GM18511 (cell line): ENCODE data around the gene FNTB.
A peak's percentile ranks its signal among the peaks of the same experiment; 100 is the strongest.

Source experiments
- ATAC-seq: cut with Tn5 transposase; IDR thresholded peaks from one replicate; pipeline ENCODE4 v1.9.1; 2021; ENCODE audit warnings: mild to moderate bottlenecking, moderate library complexity; ENCODE audit not compliant: unreplicated experiment

Gene FNTB, protein sequence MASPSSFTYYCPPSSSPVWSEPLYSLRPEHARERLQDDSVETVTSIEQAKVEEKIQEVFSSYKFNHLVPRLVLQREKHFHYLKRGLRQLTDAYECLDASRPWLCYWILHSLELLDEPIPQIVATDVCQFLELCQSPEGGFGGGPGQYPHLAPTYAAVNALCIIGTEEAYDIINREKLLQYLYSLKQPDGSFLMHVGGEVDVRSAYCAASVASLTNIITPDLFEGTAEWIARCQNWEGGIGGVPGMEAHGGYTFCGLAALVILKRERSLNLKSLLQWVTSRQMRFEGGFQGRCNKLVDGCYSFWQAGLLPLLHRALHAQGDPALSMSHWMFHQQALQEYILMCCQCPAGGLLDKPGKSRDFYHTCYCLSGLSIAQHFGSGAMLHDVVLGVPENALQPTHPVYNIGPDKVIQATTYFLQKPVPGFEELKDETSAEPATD

GRCh38 chr14:64986648-64987437, at the start of gene FNTB:
Gene FNTB (plus strand): TSS chr14:64986895. CDS start chr14:64986954, 59 bp downstream.
- ATAC-seq = peak; percentile 96

DNA sequence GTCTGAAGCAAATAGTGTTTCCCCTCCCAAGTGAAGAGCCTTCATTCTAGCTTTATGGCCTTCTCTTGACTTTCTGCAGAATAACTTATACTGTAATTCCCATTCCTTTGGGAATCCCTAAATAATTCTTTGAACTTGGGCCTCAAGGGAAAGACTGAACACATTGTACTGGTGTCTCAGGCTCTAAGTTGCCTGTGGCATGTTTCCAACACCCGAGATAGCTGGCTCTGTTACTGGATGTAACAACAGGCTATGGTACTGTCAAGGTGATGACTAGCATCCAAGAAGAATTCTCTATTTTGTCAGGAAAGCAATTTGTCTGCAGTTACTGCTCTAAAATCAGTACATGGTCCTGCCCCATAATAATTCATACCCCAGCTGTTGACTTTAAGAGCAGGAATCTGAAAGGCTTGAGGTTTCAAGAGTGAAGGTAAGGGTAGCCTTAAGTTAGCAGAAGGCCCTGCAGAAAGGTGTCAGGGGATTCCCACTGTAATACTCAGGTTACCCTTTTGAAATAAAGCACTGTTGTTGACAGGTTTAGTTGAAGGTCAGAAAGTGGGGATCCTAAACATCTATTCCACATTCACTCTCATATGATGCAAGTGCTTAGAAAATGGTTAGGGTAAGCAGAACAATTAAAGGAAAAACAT, 49.4 kb upstream of the FNTB start:
- no peak for ATAC-seq

- no peak for ATAC-seq
Observed at GRCh38 chr14:64937821-64938193, 48.9 kb upstream of the FNTB start.

GRCh38 chr14:64938972-64939816, 47.5 kb upstream of the FNTB start:
- no peak for ATAC-seq

DNA sequence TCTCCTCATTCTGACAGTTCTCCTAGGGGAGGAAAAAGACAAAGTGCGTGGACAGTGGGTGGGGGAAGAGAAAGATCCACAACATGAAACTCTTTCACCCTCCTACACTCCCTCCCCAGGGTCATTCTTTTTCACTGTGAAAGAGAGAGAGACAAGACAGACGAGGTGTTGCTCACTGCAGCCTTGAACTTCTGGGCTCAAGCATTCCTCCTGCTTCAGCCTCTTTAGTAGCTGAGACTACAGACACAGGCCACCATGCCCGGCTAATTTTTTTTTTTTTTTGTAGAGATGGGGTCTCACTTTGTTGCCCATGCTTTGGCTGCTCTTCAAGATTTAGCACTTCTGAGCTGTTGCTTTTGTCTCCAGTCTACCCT, 46.9 kb upstream of the FNTB start:
- no peak for ATAC-seq

- no peak for ATAC-seq
Observed at GRCh38 chr14:64940336-64940910, 46.3 kb upstream of the FNTB start.

DNA sequence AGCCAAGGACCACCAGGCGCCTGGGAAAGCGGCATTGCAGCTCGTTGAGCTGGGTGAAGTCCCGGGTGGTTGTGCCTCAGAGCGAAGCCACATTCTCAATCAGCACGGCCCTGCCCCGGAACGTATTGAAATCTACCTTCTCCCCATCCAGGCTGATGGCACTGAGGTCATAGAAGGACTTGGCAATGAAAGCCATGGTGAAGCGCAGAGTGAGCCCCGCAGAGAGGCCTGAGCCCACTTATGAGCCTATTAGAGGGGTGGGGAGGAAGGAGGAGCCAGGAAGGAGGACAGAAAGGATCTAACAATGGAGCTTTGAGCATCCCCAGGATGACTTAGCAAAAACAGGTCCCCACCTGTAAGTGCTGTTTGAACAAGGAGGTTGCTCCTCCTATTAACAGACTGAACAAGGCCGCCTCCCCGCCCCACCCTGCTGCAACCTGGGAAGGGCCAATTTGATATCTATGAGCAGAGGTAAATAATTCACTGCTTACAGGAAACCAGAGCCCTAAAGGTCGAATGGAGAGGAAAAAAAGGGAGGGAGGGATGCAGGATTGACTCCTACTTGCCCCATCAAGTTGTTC, 44.1 kb upstream of the FNTB start, which contains the start of gene GPX2:
TSS of gene GPX2 (minus strand) at position 215 of the 581 bp plus-strand sequence. CDS start at position 196, 19 bp downstream.
- ATAC-seq = no peak

DNA sequence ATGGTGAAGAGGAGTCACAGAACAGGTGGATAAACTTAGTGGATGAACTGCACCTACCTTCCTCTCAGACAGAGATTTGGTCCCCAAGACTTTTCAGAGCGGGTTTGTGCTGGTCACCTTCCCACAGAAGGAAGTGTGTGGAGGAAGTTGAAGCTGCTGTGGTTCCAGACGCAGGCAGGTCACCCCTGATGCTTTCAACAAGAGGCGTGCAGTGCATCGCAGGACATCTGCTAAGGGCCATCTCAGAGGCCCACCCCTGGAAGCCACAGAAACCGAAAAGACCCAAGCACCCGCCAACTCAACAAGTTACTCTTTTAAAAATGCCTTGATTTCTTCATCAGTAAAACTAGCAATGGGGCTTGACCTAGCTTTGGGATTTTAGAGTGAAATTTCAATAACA, 43.1 kb upstream of the FNTB start:
- no peak for ATAC-seq

- ATAC-seq = no peak
Observed at GRCh38 chr14:64944041-64944440, 42.7 kb upstream of the FNTB start.

- no peak for ATAC-seq
Observed at GRCh38 chr14:64944861-64945260, 41.8 kb upstream of the FNTB start.

DNA sequence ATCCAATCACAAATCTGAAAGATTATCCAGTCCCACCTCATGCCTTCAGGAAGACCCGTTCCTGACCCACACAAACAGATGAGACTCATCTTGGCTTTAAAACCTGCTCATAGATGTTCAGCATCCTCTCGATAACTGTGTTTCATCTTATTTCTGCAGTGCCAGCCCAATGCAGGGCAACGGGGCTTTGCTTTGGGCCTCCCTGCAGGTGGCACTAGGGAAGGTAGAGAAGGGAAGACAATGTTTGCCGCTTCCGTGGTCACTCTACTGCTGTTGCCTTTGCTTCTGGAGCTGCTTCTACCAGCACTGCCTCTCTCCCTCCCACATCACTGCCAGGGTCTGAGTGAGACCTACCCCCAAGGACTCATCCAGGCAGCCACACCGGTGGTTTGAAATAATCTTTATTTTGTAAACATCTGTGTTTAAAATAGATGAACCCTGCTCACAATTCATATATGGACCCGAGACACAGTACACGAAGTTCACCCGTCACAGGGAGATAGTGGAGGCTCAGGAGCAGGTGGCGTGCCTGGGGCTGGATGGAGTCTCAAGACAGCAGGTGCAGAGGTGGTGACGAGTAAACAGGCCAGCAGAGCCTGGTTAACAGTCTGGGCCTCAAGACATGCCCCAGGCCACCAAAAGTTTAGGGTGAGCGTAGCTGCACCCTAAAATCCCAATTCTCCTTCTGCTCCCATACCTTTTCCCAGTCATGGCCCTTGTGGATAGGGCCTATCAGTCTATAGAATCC, 41.1 kb upstream of the FNTB start:
- ATAC-seq = no peak

DNA sequence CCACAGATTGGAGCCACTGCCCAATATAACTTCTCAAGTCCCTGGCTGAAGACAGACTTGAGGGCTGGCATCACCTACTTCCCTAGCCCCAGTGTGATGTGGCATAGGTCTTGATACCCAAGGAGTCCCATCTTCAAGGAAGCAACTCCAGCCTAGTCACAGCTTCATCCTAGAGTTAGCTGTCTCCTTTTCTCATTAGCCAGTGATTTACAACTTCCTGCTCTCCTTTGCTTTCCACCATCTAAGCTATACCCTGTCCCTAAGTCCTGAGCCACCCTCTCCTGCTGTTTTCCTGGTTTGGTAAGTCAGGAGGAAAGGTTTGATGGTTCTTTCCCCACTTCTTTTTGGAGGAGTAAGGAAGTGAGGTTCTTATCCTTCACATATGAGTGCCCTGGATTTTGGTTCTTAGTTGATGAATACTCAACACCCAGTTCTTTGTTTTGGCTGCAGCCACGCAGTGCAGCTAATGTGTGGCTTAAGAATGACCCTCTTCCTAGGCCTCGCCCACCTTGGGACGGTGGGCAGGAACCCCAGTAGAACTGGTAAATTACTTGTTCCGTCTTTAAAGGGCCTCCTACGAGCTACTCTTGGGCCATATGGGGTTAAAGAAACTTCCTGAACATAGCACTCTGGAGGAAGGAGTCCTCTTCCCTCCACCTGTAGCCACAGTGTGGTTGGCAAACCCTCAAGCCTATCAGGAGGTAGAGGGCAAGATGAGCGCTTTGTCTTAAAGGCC, 40.2 kb upstream of the FNTB start:
- ATAC-seq = no peak

DNA sequence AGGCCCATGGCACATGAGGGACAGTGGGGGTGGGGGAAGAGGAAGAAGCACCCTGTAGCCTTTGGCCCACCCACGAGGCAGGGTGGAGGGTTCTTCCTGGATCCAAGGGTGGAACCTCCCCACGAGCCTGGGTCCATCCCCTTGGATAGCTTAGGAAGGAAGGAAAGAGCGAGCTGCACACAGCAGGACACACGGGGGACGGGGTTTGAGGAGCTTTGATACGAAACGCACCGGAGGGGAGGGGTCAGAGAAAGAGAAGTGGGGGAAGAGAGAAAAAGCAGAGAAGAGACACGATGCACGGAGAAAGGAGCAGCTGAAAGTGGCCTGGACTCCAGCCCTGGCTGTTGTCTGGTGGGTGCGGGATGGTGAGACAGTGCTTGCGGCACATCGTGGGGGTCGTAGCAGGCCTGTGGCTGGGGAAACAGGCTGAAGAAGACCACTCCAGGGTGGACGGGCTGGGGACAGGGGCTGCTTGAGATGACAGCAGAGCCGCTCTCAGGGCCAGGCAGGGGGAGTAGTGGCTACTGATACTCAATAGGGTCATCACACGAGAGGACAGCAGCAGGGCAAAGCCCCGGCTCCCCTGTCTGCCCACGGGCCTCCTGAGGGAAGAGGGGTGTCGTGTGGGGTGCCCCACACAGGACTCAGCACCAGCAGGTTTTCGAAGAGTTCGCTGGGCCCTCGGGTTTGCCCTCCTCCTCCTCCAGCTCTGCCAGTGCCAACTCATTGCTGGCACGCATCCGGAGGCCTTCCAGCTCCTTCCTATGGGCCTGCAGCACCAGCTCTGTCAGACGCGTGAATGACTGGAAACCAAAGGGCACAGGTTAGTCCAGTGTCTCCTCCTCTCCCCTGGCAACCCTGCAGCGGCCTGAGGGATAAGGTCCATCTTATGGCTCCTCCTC, 38.7 kb upstream of the FNTB start:
- no peak for ATAC-seq

- no peak for ATAC-seq
Observed at GRCh38 chr14:64948612-64949210, 38.0 kb upstream of the FNTB start.

DNA sequence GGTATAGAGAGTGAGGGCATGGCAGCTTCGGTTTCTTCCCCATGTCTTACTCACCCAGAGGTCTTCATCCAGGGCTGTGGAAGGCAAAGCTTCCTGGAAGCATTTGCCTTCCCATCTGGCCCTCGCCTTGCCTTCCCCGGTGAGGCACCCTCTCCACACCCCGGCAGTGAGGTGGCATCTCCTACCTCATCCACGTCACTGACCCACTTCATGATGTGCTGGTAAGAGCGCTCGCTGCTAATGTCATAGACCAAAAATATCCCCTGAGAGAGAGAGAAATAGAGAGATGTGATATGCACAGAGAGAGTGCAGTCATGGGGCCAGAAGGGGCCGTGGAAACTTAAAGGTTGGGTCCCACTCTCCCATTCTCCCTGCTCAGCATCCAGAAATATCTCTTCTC, 35.8 kb upstream of the FNTB start:
- no peak for ATAC-seq

- no peak for ATAC-seq
Observed at GRCh38 chr14:64951291-64951690, 35.4 kb upstream of the FNTB start.

DNA sequence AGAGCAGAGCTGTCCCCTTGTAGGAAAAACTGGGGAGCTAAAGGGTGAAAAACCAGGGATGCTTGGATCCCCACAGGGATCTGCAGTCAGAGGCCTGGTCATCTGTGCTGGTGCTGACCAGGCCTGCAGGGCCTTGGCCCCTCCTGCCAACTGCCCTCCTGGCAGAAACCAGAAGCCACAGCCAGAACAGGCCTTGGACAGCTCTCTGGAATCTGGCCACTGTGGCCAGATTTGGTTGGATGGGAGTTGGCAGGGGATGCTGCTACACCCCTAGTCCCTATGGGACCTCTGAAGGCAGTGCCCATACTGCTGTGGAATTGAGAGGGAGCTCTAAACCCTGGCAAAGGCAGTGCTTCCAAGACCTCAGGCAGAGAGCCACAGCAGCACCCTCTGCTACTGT, 35.0 kb upstream of the FNTB start:
- no peak for ATAC-seq
